Inferior parietal cortex (tissue), 1 donor: ENCODE measurements around the gene PPP2R2C.

Source experiments
- DNase-seq: peaks from one replicate; pipeline ENCODE4 v3.0.0-alpha.2; 2016; ENCODE audit errors: extremely low spot score

Gene PPP2R2C

GRCh38 chr4:6332042-6332668 lies 140.3 kb downstream of the PPP2R2C start:
- DNase-seq, result peak; percentile 31

DNA sequence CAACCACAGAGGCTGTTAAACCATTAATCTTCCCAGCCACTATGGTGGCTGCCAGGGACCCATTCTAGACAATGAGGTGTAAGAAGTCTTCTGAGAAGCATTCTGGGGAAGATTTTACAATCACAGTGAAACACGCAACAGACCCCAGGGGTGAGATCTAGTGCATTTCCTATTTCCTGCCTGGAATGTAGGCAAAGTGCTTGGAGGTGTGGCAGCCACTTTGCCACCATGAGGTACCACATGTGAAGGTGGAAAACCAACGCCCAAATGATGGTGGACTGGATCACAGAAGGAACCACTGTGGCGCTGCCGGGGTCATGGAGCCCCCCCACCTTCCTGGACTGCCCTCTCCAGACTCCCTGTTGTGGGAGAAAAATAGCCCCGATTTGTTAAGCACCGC lies 140.9 kb downstream of the PPP2R2C start:
- DNase-seq, result no peak

- peak; percentile 38 for DNase-seq
These were observed 141.4 kb downstream of the PPP2R2C start for GRCh38 chr4:6331018-6331417.

GRCh38 chr4:6330384-6330767 lies 142.0 kb downstream of the PPP2R2C start:
- DNase-seq, result no peak

- no peak for DNase-seq
These were observed 142.7 kb downstream of the PPP2R2C start for GRCh38 chr4:6329478-6330383.

- no peak for DNase-seq
These were observed 143.9 kb downstream of the PPP2R2C start for GRCh38 chr4:6328526-6328925.

DNA sequence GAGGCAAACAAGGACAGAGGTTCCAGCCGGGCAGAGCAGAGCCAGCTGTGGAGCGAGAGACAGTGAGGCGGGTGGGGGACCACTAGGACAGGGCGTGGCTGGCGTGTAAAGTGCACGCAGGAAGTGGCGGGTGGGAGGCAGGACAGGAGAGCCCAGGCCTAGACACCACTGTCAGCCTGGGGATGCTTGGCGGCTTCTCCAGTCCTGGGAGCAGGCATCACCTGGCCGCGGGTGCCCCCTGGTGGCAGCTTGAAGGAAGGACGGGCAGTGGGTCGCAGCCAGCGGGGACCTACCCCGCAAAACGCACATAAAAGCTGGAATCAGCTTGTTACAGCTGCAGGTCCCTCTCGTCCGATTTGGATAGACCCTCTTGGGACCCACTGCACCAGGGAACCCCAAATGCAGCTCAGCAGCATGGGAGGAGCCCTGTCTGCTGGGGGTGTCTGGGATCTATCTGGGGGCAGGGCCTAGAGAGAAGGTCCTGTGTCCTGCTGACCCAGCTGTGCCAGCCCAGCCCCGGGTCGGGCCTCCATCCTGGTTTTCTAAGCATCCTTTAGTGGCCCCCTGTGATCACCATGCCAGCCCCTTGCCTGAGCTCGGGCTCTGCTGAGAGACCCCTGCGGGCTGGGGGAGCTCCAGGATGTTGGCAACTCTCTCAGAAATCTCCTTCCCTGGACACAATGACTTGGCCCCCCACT lies 145.0 kb downstream of the PPP2R2C start:
- DNase-seq, result peak; percentile 83

GRCh38 chr4:6326312-6327060 lies 145.9 kb downstream of the PPP2R2C start:
- DNase-seq, result no peak

GRCh38 chr4:6325788-6326290 lies 146.6 kb downstream of the PPP2R2C start:
- DNase-seq, result no peak

- DNase-seq, result no peak
These were observed 147.2 kb downstream of the PPP2R2C start for GRCh38 chr4:6324999-6325787.

DNA sequence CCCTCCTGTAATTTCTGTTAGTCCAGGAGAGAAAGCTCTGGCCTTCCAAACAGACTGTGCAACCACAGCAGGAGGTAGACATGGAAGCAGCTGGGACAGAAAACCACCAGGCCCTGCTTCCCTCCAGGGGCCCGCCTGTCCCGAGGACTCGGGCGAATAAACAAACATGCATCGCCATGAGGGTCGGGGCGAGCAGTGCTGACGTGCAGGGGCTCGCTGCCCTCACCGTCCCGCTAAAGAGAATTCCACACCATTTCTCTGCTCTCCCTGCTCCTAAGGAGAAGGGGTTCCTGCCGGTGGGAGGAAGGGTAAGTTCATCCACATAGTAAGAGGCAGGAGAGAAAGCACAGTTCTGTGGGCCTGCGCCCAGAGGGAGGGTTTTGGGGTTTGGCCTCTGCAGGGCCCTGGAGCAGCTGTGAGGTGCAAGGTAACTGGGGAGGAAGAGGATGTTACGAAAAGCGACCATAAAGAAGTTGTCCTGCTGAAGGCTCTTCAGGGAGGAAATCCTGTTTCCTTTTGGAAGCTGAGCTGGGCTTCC lies 147.9 kb downstream of the PPP2R2C start:
- no peak for DNase-seq

DNA sequence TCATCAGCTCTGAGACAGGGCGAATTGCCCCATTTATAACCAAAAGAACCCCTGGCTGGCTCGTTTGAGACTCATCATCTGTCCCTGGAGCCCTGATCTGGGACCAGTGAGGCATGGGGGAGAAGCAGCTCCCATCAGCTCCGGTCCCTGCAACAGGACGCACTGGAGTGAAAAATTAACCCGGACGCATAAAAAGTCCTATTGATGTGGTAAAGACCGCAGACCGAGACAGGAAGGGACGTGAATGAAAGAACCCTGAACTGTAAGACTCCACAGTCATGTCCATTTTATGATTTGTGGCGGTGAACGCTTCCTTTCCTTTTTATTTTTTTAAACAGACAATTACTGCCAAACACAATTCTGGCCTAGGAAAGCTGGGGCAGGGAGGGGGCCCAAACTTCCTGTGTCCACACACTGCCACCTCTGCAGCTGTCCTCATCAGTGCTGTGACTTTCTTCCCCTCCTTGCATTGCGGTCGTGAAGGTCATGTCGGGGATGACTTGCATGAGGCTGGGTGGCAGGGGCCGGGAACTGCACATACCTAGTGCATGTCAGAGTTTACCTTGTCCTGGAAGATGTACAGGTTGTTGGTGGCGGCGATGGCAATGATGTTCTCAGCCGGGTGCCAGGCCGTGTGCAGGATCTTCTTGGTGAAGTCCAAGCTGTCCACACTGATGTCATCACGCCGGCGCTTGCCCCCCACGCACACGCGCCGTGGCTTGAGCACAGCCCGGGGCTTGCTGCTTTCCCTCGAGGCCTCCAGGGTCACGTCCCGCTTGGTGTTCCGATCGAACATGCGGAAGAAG lies 149.4 kb downstream of the PPP2R2C start:
- no peak for DNase-seq

GRCh38 chr4:6322067-6322760 lies 150.2 kb downstream of the PPP2R2C start:
- no peak for DNase-seq

- DNase-seq, result no peak
These were observed 151.1 kb downstream of the PPP2R2C start for GRCh38 chr4:6321361-6321760.

DNA sequence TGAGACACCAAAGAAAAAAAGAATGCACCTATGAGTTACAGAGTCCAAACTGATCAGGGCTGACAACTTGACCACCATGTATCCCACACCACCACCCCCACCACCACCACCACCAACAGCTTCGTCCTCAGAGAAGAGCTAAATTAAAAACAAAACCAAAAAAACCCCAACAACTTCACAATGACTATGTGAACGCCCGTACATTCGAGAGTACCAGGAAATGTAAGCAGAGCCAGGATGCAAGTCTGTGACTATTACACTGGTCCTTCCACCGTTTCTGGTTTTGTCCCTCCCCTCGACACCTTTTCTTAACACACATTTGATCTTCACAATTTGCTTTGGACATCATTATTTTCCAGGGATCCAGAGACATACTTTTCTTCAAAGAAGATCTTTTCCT lies 151.8 kb downstream of the PPP2R2C start:
- no peak for DNase-seq

GRCh38 chr4:6319530-6320150 lies 152.8 kb downstream of the PPP2R2C start:
- DNase-seq, result no peak

DNA sequence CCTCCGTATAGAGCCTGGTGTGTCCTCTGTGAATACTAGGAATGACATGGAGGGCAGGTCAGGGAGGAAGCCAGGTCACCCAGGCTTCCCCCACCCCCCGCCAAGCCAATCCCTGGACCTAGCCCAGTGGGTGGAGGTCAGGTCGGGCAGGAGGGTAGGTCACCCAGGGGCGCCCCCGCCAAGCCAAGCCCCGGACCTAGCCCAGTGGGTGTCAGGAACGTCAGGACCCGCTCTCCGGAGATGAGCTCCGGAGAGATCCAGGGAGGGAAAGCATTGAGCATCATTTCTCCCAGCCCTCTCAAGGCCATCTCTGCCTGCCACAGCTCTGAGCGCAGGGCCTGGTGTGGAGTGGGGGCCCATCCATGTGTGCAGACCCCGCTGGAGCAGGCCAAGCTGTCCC lies 154.2 kb downstream of the PPP2R2C start:
- no peak for DNase-seq

- DNase-seq, result no peak
These were observed 155.9 kb downstream of the PPP2R2C start for GRCh38 chr4:6316461-6317003.
